GM12801 (cell line): ENCODE results near the gene GLB1L2.

Experiments used
- TF ChIP-seq, protein P1 (sequence below): IDR thresholded peaks from one replicate; pipeline ENCODE4 v1.5.1; 2011; ENCODE audit warnings: control low read depth; ENCODE audit not compliant: insufficient read length; ENCODE audit errors: extremely low read depth

The GLB1L2 gene, protein sequence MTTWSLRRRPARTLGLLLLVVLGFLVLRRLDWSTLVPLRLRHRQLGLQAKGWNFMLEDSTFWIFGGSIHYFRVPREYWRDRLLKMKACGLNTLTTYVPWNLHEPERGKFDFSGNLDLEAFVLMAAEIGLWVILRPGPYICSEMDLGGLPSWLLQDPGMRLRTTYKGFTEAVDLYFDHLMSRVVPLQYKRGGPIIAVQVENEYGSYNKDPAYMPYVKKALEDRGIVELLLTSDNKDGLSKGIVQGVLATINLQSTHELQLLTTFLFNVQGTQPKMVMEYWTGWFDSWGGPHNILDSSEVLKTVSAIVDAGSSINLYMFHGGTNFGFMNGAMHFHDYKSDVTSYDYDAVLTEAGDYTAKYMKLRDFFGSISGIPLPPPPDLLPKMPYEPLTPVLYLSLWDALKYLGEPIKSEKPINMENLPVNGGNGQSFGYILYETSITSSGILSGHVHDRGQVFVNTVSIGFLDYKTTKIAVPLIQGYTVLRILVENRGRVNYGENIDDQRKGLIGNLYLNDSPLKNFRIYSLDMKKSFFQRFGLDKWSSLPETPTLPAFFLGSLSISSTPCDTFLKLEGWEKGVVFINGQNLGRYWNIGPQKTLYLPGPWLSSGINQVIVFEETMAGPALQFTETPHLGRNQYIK

DNA sequence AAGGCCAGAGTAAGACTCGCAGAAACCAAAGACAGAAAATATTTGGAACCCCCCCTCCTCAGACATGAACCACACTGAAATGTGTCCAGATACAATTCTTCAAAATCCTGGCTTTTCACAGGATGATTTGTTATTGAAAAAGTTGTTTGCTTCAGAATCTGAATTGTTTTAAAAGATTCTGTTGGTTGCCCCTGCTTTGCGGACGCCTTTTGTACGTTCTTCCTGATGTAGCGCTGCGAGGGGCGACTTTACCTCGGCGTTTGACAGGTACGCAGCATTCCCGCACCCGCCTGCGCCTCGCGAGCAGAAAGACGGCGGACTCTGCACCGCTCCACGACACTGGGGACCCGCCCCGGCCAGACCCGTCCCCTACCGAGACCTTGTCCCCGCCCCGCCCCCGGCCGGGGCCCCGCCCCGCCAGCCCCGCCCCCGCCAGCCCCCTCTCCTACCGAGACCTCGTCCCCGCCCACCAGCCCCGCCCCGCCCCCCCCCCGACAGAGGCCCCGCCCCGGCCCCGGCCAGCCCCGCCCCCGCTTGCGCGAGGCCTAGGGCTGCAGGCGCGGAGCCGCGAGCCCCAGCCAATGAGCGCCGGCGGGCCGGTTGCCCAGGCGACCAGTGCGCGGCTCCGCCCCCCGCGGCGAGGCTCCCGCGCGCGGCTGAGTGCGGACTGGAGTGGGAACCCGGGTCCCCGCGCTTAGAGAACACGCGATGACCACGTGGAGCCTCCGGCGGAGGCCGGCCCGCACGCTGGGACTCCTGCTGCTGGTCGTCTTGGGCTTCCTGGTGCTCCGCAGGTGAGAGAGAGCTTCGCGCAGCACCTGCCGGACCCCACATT, at the start of gene GLB1L2:
GLB1L2 (plus strand) TSS at position 635 of the 835 bp plus-strand sequence; CDS start at position 709, 74 bp downstream.
- TF ChIP-seq, protein P1, sequence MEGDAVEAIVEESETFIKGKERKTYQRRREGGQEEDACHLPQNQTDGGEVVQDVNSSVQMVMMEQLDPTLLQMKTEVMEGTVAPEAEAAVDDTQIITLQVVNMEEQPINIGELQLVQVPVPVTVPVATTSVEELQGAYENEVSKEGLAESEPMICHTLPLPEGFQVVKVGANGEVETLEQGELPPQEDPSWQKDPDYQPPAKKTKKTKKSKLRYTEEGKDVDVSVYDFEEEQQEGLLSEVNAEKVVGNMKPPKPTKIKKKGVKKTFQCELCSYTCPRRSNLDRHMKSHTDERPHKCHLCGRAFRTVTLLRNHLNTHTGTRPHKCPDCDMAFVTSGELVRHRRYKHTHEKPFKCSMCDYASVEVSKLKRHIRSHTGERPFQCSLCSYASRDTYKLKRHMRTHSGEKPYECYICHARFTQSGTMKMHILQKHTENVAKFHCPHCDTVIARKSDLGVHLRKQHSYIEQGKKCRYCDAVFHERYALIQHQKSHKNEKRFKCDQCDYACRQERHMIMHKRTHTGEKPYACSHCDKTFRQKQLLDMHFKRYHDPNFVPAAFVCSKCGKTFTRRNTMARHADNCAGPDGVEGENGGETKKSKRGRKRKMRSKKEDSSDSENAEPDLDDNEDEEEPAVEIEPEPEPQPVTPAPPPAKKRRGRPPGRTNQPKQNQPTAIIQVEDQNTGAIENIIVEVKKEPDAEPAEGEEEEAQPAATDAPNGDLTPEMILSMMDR, result no peak

DNA sequence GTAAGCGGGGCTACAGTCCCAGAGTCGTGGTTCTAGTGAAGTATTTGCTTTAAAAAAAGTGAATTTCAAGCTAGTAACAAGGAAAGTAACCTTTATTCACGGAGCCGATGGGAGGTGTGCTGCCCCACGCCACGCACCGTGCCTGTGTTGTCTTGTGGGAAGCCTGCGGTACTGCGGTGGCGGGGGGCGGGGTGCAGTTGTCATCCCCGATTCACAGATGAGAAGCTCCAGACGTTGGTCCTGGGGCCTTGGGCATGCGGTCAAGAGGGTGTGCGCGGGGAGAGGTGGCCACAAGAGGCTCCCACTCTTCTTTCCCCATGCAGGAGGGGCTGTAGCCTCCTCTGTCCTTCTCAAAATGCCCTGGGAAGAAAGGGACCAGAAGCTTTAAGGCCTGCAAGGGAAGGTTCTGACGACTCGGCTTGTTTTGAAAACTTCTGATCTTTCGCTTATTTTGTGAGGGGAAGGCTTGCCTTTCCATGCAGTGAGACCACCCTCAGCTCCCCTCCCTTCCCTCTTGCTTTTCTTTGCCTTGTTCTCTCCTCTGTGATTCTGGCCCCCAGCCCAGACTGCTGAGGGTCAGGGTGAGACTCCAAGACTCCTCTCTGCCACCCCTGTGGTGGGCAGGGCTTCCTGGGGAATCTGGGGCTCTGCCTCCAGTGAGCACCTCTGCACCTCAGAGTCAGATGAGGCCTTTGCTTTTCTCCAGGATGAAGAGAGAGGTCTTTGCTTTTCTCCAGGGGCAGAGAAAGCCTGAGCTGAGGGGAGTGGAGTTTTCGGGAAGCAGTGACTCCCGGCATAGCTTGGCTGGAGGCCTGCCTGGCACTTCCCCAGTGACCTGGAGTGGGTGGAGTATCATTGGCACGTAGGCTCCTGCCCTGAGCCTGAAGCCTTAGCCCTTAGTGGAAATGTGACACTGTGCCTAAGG, 49.4 kb upstream of the GLB1L2 start:
- TF ChIP-seq, protein P1, result no peak

DNA sequence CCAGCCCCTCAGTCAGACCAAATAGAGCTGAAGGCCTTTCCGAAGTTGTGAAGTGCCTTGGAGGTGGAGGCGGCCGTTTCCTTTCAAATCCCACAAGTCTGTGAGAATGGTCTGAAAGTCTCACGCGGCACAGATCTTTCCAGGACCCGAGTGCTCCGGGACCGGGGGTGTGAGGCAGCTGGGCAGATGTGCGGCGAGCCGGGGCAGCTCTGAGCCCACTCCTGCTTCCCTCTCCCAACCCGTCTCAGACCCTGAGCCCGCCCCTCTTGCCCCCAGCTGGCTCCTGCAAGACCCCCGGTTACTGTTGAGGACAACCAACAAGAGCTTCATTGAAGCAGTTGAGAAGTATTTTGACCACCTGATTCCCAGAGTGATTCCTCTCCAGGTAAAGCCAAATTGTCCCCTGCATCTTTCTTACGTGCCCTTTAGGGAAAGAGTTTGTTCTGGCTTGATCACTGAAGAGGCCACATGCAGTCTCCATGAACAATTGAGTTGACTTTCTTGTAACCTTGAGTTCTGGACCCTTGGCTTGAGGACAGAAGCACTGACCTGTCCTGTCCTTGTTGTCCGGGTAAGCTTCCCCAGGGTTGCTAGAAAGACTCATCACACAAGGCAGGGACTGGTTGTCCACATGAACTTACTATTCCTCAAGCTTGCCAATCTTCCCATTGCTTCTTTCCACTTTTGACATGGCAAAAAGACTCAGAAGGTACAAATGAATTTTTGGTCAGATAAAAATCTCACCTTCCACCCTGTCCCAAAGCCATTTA, 48.1 kb upstream of the GLB1L2 start:
- TF ChIP-seq, protein P1, result no peak

DNA sequence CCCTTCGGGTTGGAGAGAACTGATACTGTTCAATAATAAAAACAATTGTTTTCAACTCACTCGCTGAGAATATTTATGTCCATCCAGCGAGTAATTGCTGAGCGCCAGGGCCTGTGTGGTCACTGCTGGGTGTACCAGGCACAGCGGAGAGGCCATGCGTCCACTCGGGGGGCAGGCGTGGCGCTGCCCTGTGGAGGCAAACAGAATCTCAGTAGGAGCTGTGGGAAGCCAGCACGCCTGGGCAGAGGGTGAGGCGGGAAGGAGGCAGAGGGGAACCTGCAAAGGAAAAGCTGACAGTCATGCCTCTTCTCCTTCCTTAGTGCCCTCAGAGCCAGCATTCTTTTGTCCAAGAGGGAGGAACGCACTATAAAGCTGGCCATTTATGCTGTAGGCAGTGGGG, 44.2 kb upstream of the GLB1L2 start:
- TF ChIP-seq, protein P1, result no peak

DNA sequence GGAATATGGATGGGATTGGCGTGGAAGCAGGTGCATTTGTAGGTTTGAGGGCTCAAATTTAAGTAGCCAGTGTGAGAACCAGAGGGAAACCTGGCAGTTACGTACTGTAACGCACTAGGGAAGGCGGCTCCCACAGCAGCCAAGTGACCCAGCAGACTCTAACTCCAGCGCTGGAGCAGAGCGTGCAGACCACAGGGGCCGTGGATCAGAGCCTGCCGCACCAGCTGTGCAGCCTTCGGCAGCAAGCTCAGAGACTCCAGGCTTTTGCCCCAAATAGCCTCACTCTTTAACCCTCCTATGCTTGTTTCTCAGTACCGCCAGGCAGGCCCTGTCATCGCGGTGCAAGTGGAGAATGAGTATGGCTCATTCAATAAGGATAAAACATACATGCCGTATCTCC, 43.3 kb upstream of the GLB1L2 start:
- TF ChIP-seq, protein P1, result no peak

DNA sequence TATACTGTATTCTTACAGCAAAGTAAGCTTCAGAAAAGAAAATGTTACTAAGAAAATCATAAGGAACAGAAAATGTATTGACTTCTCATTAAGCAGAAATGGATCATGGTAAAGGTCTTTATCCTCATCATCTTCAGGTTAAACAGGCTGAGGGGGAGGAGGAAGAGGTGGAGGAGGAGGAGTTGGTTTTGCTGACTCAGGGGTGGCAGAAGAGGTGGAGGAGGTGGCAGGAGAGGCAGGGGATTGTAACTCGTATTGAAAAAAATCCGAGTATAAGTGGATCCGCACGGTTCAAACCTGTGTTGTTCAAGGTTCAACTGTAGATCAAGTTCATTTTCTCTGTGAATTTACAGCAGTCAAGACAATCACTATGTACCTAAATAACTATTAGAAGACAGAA, 42.6 kb upstream of the GLB1L2 start:
- TF ChIP-seq, protein P1, result no peak
